ENCODE measurements around the gene CFL1.
"Not testable (repeated sequence)": the region's sequence is repeated elsewhere in the genome, so short reads cannot be mapped to it uniquely, and the experiment has no call there.

Gene CFL1

DNA sequence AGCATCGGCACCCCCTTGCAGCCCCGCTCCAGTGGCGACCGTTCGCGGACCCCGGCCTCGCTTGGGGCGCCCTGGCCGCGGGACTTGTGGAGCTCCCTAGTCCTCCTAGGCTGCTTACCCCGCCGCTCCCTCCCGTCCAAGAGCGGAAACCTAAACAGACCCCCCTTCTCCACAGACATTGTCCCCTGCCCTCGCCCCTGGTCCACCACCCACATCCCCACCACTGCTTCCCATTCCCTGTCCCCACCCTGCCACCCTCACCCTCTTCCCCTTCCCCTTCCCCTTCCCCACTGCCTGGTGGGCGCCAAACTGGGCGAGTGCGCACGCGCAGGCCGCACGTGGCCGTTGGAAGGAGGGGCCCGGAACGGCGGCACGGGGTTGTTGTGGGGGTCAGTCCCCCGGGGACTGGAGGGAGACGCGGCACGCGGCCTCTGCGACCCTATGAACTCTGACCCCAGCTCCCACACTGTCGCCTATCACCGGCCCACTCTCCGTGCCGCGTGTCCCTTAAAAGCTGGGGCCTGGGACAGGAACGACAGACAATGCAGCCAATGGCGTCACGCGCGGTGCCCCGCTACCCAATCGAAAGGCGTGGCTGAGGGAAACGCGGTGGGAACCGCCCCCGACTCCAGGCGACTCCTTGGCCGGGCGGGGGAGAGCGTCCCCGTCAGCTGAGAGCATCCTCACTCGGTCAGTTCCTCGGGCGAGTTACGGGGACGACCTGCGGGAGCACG lies 24.5 kb downstream of the CFL1 start, which contains the start of gene SNX32:
Gene SNX32 (plus strand): TSS at position 667 of the 734 bp plus-strand sequence. CDS start 103 bp downstream, outside the sequence.
- DNase-seq (ENCODE audit: extremely low read depth, low read depth) = peak; percentile 71
- TF ChIP-seq, protein P1, sequence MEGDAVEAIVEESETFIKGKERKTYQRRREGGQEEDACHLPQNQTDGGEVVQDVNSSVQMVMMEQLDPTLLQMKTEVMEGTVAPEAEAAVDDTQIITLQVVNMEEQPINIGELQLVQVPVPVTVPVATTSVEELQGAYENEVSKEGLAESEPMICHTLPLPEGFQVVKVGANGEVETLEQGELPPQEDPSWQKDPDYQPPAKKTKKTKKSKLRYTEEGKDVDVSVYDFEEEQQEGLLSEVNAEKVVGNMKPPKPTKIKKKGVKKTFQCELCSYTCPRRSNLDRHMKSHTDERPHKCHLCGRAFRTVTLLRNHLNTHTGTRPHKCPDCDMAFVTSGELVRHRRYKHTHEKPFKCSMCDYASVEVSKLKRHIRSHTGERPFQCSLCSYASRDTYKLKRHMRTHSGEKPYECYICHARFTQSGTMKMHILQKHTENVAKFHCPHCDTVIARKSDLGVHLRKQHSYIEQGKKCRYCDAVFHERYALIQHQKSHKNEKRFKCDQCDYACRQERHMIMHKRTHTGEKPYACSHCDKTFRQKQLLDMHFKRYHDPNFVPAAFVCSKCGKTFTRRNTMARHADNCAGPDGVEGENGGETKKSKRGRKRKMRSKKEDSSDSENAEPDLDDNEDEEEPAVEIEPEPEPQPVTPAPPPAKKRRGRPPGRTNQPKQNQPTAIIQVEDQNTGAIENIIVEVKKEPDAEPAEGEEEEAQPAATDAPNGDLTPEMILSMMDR (IDR thresholded peaks at IDR 0.05; ENCODE audit: low read depth, low read length) = no peak

GRCh38 chr11:65832231-65832630 lies 25.7 kb downstream of the CFL1 start:
- DNase-seq (ENCODE audit: extremely low read depth, low read depth) = not testable (repeated sequence)

DNA sequence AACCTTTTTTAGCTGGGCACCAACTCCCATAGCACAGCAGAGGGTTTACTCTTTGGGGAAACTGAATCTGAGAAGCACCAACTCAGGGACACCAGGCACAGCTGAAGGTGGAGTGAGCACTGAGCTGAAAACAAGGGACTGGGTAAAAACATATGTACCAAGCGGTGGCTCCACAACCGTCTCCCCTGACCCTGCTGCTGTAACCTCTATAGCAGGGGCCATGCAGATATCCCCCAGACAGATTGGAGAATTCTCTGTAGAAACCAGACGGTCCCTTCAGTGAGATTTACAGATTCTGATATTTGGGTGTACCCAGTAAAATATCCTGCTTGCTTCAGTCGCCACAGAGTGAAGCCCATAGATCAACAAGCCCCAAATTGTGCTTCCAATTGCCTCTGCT lies 28.5 kb downstream of the CFL1 start:
- no peak for DNase-seq (ENCODE audit: extremely low read depth, low read depth)
- TF ChIP-seq, protein P1 (IDR thresholded peaks at IDR 0.05; ENCODE audit: low read depth, low read length) = no peak

- no peak for DNase-seq (ENCODE audit: extremely low read depth, low read depth)
- TF ChIP-seq, protein P1 (IDR thresholded peaks at IDR 0.05; ENCODE audit: low read depth, low read length) = no peak
Measured at GRCh38 chr11:65826984-65827735, 30.8 kb downstream of the CFL1 start.

DNA sequence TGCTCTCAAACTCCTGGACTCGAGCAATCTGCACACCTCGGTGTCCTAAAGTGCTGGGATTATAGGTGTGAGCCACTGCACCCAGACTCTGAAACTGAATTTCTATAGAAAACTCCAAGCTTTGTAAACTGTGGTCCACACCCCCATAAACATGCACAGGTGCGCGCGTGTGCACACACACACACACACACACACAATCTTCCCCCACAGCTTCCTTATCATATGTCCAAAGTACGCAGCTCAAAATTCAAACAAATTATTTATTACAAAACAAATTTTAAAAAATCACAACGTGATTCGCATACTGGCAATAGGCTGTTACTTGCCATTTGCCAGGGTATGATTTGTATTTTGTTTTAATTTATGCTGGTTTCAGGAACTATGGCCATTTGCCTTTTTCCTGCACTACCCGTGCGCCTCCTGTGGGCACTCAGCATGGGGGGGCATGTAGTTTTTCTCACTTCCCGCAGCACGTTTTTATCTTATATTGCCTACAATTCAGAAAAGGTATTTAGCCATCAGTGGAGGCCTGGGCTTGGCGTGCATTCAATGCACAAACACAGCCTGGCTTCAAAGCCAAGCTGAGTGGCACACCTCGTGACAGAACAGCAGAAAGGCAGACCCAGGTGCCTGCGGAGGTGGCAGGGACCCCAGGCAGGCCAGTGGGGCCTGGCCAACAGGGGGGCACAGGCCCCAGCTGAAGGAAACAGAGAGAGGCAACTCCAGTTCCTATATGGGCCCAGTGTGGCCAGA lies 35.0 kb downstream of the CFL1 start:
- no peak for DNase-seq (ENCODE audit: extremely low read depth, low read depth)
- TF ChIP-seq, protein P1 (IDR thresholded peaks at IDR 0.05; ENCODE audit: low read depth, low read length) = no peak

DNA sequence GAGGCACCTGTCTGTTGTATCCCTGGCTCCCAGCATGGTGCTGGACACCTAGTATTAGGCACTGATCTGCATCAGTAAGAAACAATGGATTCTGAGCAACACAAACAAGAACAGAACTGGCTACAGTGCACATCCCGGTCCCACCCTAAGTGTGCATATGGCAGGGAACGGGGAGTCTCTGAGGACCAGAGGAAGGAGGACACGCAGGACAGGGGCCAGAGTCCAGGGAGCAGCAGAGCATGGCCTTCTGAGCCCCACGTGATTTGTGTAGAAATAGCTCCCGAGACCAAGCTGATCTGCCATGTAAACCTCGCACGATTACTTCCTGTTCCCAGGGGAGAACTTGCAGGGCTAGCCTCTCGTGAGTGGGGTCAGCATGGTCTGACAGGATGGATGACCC lies 36.9 kb downstream of the CFL1 start:
- TF ChIP-seq, protein P1 (IDR thresholded peaks at IDR 0.05; ENCODE audit: low read depth, low read length) = no peak
- no peak for DNase-seq (ENCODE audit: extremely low read depth, low read depth)

DNA sequence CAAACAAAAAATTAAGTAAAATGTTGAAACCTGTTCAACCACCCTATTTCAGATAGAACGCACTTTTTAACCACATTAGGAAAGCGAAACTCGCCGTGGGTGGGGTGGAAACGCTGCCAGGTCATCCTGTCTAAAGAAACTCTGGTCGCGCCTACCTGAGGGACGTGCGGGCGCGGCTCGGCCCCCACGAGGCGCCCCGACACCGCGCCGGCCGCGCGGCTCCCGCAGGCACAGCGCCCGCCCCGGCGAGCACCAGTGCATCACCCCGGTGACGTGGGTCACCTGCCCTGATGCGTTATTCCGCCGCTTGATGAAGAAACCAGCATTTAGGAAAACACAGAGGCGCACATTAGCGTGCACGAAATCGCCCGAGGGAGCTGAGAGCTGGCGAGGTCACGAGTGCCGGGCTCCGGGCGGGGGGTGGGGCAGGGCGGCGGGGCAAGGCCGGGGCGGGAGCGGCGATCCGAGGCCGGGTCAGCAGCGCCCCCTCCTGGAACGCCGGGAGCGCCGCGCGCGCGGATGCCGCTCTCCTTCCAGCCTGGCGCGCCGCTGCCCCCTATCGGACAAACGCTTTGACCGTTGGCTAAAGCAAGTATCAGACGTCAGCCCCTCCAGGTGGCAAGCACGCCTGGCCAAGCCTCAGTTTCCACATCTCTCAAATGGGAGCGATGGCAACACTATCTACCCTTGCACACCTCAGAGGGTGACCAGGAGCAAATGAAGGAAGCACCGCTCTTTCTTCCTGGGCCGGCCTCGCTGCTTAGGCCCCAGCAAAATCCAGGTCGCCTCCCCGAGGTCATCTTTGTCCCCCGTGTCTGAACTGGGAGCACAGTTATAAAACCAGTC lies 39.9 kb downstream of the CFL1 start:
- TF ChIP-seq, protein P1 (IDR thresholded peaks at IDR 0.05; ENCODE audit: low read depth, low read length) = peak; percentile 85

More for the DNA sequence above, 39.9 kb downstream of the CFL1 start:
- peak; percentile 60 for DNase-seq (ENCODE audit: extremely low read depth, low read depth)

All from AG09319 (cell line).